Measurements from ENCODE around the gene TTC28.

The TTC28 gene

DNA sequence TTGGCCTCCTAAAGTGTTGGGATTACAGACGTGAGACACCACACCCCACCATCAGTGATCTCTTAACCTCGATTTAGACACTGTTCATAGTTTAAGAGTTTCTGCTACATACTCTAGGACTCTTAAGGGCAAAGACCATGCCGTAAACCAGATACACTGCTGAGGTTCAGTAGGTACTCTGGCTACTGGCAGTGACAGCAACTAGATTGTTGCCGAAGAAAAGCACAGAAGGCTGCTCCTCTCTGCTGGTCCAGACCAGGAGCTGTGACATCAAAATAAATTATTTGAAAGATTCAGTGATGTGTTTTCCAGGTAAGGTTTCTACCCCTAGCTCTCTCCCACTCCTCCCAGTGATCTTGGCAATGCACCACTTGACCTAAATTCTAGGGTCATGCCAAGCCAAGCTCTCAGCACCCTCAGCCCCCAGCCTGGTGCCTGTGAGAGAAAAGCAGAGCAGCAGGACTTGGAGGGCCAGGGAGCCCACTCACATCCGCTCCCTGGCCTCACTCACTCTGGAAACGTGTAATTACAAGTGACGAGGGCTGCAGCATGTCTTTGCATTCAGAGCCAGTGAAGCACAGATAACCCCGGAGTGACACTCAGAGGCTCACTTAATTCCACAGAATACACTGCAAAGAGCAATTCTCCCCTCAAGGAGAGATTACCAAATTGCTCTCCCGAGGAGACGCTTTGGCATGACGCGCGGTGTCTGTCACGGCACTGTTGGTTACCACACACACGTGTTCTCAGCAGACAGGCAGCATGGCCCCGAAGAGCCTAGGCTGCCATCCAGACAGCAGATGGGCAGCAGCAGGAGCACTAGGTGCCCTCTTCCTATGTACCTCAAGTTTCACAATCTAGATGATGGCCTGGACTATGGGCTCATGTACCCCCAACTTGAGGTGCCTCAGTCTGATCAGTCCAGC lies 663.7 kb downstream of the TTC28 start:
- peak in 1 of 3 experiments; percentile 50 for DNase-seq

DNA sequence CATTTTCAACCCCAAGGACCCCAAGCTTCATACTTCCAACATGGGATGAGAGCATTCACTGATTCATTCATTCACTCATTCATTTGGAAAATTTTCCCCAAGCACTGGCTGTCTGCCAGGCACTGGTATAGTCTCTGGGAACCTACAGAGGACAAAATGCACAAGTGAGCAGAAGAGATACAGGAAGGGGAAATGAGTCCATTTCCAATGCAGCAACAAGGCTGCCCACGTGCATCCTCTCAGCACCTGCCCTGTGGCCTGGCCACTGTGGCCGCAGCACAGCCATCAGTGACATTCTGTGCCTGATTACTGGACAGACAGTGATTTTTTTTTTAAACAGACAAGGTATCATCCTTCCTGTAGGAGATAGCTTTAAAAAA lies 664.6 kb downstream of the TTC28 start:
- no peak for DNase-seq

DNA sequence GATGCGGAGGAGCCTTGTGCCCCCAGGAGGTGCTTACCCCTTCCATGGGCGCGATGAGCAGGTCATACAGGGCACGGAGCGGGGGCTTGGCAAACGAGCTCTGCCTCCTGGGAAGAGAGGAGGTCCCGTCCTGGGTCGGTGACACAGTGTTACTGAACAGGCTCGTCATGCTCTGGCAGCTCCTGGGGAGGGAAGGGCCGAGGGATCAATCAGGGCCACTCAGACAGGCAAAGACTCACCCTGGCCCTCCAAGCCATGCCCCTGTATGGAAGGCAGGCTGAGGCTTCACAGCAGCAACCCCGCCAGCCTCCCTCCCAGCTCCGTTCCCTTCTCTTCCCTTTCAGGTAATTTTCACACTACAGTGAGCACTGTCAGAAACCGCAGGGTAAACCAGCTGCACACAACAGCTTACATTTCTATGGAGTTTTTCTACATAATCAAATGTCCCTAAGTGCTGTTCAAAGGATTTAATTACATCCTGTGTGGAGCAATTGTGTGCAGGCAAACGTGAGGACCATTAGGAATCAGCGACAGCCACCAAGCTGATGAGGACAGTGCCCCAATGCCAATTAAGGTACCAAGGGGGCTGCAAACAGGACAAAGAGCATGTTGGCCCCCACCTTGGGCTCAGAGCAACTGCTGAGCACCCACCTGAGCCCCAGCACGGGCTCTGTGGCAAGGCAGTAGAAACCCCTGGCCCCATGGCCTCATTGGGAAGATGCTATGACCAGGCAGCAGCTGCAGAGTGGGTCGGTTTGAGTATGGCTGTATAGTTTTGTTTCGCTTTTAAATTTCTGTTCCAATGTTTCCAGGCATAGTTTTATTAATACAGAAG lies 665.2 kb downstream of the TTC28 start:
- peak; percentile 37 to 86 (median 61) for DNase-seq

DNA sequence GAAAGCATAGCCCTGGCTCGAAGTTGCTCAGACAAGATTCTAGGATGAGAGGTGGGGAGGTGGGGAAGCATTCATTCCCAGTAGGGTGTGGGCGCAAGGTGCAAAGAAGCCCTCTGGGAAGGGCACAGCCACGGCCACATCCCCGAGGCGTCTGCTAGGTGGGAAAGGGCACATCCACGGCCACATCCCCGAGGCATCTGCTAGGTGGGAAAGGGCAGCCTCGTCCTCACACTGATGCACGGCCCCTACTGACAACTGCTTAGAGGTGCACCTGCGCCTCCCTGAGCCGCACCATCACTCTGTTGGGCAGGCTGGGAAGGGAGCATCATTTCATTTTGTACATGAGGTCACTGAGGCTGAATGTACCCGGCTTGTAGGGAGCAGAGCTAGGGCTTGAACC lies 666.0 kb downstream of the TTC28 start:
- no peak for DNase-seq

- no peak for DNase-seq
These were observed 666.7 kb downstream of the TTC28 start for GRCh38 chr22:28012832-28013460.

DNA sequence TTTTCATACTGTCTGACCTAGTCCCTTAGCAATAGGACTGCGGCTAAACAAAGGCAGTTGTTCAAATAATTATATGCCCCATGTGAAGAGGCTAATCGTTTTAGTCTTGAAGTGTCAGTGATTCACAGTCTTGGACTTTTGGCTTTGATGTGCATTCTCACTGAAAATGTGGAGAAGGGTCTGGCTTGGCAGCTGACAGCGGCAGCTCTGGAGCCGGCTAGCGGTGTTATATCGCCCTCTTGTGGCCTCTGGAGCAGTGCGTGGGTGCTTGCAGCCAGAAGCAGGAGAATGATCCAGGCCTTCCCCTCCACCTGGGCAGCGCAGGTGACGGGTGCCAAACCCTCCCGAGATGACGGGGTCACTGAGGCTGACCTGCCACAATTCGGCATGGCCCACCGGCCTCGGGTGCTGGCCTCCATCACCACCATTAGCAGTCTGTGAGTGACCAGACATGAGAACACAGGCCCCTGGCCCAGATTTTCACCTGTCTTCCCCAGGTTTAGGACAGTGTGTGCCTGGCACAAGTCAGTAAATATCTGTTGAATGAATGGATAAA lies 670.3 kb downstream of the TTC28 start:
- peak; percentile 31 to 71 (median 51) for DNase-seq

DNA sequence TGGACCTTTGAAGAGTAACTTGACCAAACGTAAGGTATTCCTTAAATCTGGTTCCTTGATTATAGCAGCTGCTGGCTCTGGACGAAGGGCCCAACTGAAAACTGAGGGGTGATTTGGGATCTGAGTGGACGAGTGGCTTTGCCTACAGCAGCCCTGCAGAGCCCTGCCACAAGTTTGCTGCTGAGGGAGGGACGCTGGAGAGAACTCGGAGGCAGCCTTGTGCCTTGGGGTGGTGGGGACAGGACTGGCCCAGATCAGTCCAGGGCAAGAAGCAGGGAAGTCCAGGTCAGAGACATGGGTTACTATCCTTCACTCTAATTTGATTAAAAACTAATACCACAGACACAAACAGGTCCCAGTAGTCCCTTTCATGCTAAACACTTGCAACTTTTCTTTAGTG lies 671.0 kb downstream of the TTC28 start:
- no peak for DNase-seq

DNA sequence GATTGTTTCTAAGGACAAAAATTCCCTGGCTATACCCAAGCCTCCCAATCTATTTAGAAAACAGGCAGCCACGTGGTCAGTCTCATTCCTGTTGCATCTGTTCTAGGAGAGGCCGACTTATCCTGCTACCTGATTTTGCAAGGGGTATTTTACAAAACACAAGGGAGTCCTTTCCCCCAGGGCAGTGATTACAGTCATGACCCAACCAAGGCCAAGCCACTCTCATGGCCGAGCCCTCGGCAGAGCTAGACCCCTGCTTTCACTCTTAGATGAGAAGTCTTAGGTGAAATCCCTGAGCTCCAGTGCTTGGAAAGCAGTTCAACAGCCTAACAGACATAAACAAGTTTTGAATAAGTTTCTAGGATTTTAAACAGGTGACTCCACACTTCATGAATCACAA lies 671.6 kb downstream of the TTC28 start:
- no peak for DNase-seq

- DNase-seq, result no peak
These were observed 673.4 kb downstream of the TTC28 start for GRCh38 chr22:28006271-28006670.

DNA sequence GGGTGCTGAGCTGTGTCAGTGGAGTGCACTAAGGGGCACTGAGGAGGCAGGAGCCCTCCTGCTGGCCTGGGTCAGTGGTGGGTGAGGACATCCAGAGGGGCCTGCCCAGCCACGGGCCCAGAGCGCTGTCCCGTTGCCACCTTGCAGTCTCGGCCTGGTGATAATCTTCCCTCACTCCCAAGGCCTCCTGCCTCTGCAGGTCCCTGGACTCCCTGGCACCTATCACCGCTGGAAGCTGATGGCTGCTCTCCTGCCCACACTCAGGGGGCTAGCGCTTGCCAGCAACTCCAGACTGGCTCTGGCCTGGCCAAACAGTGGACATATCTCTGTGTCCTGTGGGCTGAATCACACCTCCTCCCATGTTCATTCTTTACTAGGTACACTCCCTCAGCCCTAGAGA lies 674.1 kb downstream of the TTC28 start:
- no peak for DNase-seq

- DNase-seq, result no peak
These were observed 675.6 kb downstream of the TTC28 start for GRCh38 chr22:28004021-28004420.

DNA sequence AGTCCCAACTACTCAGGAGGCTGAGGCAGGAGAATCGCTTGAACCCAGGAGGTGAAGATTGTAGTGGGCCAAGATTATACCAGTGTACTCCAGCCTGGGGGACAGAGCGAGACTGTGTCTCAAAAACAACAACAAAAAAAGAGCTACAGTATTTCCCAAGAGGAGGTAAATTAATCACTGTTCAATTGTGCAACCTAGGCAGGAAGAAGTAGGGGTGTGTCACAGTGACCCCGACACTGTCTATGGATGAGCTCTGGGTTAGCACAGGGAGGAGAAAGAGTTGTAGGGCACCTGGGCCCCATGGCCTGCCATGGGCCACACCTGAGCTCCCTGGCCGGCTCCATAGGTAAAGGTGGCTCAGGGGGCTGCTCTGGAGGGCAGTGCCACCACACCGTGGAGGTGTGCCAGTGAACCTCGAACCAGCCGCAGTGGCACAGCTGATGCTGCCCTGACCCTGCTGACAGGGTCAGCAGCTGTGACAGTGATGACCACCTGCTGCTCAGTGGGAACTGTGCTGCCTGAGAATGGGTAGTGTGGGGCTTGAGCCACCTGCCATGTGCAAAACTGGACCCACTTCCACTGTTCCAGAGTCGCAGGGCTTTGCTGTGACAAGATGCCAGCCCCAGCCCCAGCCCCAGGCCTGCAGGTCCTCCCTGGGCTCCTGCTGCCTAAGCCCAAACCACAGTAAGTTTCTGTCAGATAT lies 676.6 kb downstream of the TTC28 start:
- DNase-seq, result no peak

DNA sequence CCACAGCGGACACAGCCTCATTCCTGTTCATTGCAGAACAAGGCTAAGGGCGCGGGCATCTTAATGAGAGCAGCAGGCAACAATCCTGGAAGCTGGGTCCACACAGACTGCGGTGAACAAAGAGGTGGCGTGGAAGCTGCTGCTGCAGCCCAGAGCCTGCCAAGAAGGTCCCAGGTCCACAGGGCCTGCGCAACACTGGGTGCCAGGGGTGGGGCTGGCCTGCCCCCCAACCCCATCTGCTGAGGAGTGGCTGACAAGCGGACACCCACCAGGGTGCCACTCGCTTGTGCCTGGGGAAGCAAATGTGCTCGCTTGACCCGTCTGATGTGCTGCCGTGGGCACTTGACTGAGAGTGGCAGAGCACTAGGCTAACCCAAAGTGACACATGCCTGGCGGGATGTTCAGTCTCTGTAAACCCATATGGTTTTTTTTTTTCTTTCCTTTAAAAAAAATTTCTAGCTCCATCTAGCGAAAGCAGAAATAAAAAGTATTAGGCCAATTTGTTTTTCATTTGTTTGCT lies 677.4 kb downstream of the TTC28 start:
- DNase-seq, result no peak

- DNase-seq, result no peak
These were observed 678.3 kb downstream of the TTC28 start for GRCh38 chr22:28001171-28001835.

GRCh38 chr22:28000361-28000760 lies 679.3 kb downstream of the TTC28 start:
- no peak for DNase-seq

- no peak for DNase-seq
These were observed 679.8 kb downstream of the TTC28 start for GRCh38 chr22:27999876-28000275.

- DNase-seq, result no peak
These were observed 680.9 kb downstream of the TTC28 start for GRCh38 chr22:27998511-27999410.

- no peak for DNase-seq
These were observed 682.1 kb downstream of the TTC28 start for GRCh38 chr22:27997538-27997937.

- peak in 1 of 3 experiments; percentile 6 for DNase-seq
These were observed 682.7 kb downstream of the TTC28 start for GRCh38 chr22:27996981-27997380.

DNA sequence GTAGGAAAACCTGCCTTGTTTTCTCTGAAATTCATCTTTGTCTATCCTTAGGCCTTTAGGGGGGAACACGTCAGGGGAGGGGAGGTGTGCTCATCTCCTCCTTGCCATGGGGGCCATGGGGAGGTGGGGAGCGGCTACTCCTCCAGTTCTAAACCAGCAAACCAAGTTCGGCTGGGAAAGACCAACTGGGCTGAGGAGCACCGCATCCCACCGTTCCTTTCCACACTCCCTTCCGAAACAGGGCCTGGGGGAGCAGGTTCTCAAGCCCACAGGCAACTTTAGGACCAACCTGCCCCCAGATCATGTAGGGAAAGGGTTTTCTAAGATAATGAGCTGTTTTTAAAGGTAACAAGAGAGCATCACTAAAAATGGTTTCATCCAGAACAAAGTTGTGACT lies 683.1 kb downstream of the TTC28 start:
- DNase-seq, result no peak
